ENCODE measurements around the gene RNU6-9. TPM values are rescaled to one million over a fixed set of nuclear protein-coding genes. Genes with fewer than 3 reads are reported as not detected.

Gene RNU6-9
- total and polyA plus RNA-seq, 11 donors: not detected

GRCh38 chr19:934197-934840, 41.0 kb downstream of the RNU6-9 start:
- H3K4me3 ChIP-seq: peak overlapping the region in 5 of 12 donors; percentile 8 to 19 (median 15)
- no peak for TF ChIP-seq POLR2A (IDR thresholded peaks at IDR 0.05)
- TF ChIP-seq, protein P1, sequence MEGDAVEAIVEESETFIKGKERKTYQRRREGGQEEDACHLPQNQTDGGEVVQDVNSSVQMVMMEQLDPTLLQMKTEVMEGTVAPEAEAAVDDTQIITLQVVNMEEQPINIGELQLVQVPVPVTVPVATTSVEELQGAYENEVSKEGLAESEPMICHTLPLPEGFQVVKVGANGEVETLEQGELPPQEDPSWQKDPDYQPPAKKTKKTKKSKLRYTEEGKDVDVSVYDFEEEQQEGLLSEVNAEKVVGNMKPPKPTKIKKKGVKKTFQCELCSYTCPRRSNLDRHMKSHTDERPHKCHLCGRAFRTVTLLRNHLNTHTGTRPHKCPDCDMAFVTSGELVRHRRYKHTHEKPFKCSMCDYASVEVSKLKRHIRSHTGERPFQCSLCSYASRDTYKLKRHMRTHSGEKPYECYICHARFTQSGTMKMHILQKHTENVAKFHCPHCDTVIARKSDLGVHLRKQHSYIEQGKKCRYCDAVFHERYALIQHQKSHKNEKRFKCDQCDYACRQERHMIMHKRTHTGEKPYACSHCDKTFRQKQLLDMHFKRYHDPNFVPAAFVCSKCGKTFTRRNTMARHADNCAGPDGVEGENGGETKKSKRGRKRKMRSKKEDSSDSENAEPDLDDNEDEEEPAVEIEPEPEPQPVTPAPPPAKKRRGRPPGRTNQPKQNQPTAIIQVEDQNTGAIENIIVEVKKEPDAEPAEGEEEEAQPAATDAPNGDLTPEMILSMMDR (IDR thresholded peaks at IDR 0.05): no peak
- no peak for DNase-seq
- H3K9me3 ChIP-seq: no peaks in the 10 kb centered on the region
- intact Hi-C loops (cut with DNase I): no loop called here
- no peaks in the 10 kb centered on the region for H3K27me3 ChIP-seq
- peaks cover 0 to 9% (median 0%) of the 10 kb centered on the region in 9 donors for H3K36me3 ChIP-seq
- 75 to 93% (median 81%) methylated on average over 13 to 29 of the region's 29 CpGs for WGBS, 4 donors
- no peak for ATAC-seq
- H3K4me1 ChIP-seq: peaks cover 4 to 40% (median 31%) of the 10 kb centered on the region in 12 donors
- peak overlapping the region in 10 of 12 donors; percentile 40 to 79 (median 74) for H3K27ac ChIP-seq

GRCh38 chr19:934865-935479, 41.7 kb downstream of the RNU6-9 start:
- 9 to 19% (median 11%) methylated on average over 14 to 31 of the region's 31 CpGs for WGBS, 4 donors
- intact Hi-C loops (cut with DNase I): loop anchor here in 1 of 10 donors (5.0 kb wide), 1 partner anchor 42 kb away; no protein-coding TSS in a partner anchor
- TF ChIP-seq, protein P1 (IDR thresholded peaks at IDR 0.05): no peak
- TF ChIP-seq POLR2A (IDR thresholded peaks at IDR 0.05): no peak
- peak; percentile 89 to 94 (median 92) for DNase-seq
- H3K27me3 ChIP-seq: no peaks in the 10 kb centered on the region
- peak; percentile 91 to 96 (median 92) for ATAC-seq
- H3K4me3 ChIP-seq: peak overlapping the region in 5 of 12 donors; percentile 8 to 19 (median 15)
- peaks cover 0 to 3% (median 0%) of the 10 kb centered on the region in 9 donors for H3K36me3 ChIP-seq
- no peaks in the 10 kb centered on the region for H3K9me3 ChIP-seq
- H3K27ac ChIP-seq: peak overlapping the region in 10 of 12 donors; percentile 39 to 79 (median 74)
- H3K4me1 ChIP-seq: peaks cover 4 to 46% (median 31%) of the 10 kb centered on the region in 12 donors

- H3K36me3 ChIP-seq: no peaks in the 10 kb centered on the region
- no peak overlapping the region for H3K4me3 ChIP-seq
- no peak for TF ChIP-seq POLR2A (IDR thresholded peaks at IDR 0.05)
- TF ChIP-seq, protein P1 (IDR thresholded peaks at IDR 0.05): no peak
- H3K27me3 ChIP-seq: no peaks in the 10 kb centered on the region
- peaks cover 4 to 57% (median 32%) of the 10 kb centered on the region in 12 donors for H3K4me1 ChIP-seq
- WGBS, 4 donors: 93 to 98% (median 98%) methylated on average over 9 to 10 of the region's 10 CpGs
- DNase-seq: no peak
- no peak overlapping the region for H3K27ac ChIP-seq
- intact Hi-C loops (cut with DNase I): loop anchor here in 1 of 10 donors (5.0 kb wide), 1 partner anchor 41 kb away; no protein-coding TSS in a partner anchor
- no peak for ATAC-seq
- no peaks in the 10 kb centered on the region for H3K9me3 ChIP-seq
Observed at GRCh38 chr19:936175-936546, 42.9 kb downstream of the RNU6-9 start.

- intact Hi-C loops (cut with DNase I): loop anchor here in 1 of 10 donors (5.0 kb wide), 1 partner anchor 40 kb away; no protein-coding TSS in a partner anchor
- Histone ChIP-seq H3K27ac (no peak overlapping the region), H3K4me3 (no peak overlapping the region), H3K4me1 (peaks cover 4 to 57% (median 35%) of the 10 kb centered on the region in 12 donors), H3K36me3 (no peaks in the 10 kb centered on the region), H3K9me3 (no peaks in the 10 kb centered on the region), H3K27me3 (no peaks in the 10 kb centered on the region)
- ATAC-seq: no peak
- TF ChIP-seq, protein P1 (IDR thresholded peaks at IDR 0.05): no peak
- TF ChIP-seq POLR2A (IDR thresholded peaks at IDR 0.05): no peak
- 90 to 96% (median 94%) methylated on average over 16 of the region's 16 CpGs for WGBS, 4 donors
- no peak for DNase-seq
Observed at GRCh38 chr19:937259-937694, 44.0 kb downstream of the RNU6-9 start.

All from heart left ventricle (tissue), 16 donors.